CMK (cell line): ENCODE measurements around the gene EFR3B.
"Not testable (repeated sequence)": the region's sequence is repeated elsewhere in the genome, so short reads cannot be mapped to it uniquely, and the experiment has no call there.

Source experiments
- DNase-seq: peaks from one replicate; pipeline ENCODE4 v3.0.0-alpha.2; 2010; ENCODE audit warnings: low read depth

The EFR3B gene

GRCh38 chr2:25073025-25073424 is 31.1 kb downstream of the EFR3B start:
- no peak for DNase-seq

GRCh38 chr2:25073914-25074313 is 32.0 kb downstream of the EFR3B start:
- no peak for DNase-seq

- DNase-seq: no peak
Measured at GRCh38 chr2:25074826-25075225, 33.0 kb downstream of the EFR3B start.

- no peak for DNase-seq
Measured at GRCh38 chr2:25076749-25077148, 34.9 kb downstream of the EFR3B start.

GRCh38 chr2:25077789-25078169 is 35.9 kb downstream of the EFR3B start:
- DNase-seq: no peak

GRCh38 chr2:25078170-25079049 is 36.5 kb downstream of the EFR3B start:
- DNase-seq: no peak

- DNase-seq: no peak
Measured at GRCh38 chr2:25079050-25079635, 37.3 kb downstream of the EFR3B start.

GRCh38 chr2:25081237-25081790 is 39.4 kb downstream of the EFR3B start:
- DNase-seq: no peak

- DNase-seq: no peak
Measured at GRCh38 chr2:25082002-25082622, 40.2 kb downstream of the EFR3B start.

GRCh38 chr2:25085761-25086560 is 44.1 kb downstream of the EFR3B start:
- DNase-seq: no peak

- DNase-seq: no peak
Measured at GRCh38 chr2:25088817-25089516, 47.1 kb downstream of the EFR3B start.

GRCh38 chr2:25089605-25090315 is 47.9 kb downstream of the EFR3B start:
- DNase-seq: no peak

GRCh38 chr2:25090801-25091200 is 48.9 kb downstream of the EFR3B start:
- DNase-seq: no peak

- DNase-seq: no peak
Measured at GRCh38 chr2:25091265-25091664, 49.4 kb downstream of the EFR3B start.

- no peak for DNase-seq
Measured at GRCh38 chr2:25098056-25098455, 56.2 kb downstream of the EFR3B start.

- DNase-seq: no peak
Measured at GRCh38 chr2:25098670-25099486, 57.0 kb downstream of the EFR3B start.

- not testable (repeated sequence) for DNase-seq
Measured at GRCh38 chr2:25102352-25102751, 60.5 kb downstream of the EFR3B start.

- no peak for DNase-seq
Measured at GRCh38 chr2:25103287-25103871, 61.5 kb downstream of the EFR3B start.

- DNase-seq: no peak
Measured at GRCh38 chr2:25104736-25105135, 62.9 kb downstream of the EFR3B start.
